Mesothelial cell of epicardium (in vitro differentiated cells): ENCODE measurements around the gene WAS. TPM values are rescaled to one million over a fixed set of nuclear protein-coding genes. Genes with fewer than 3 reads are reported as not detected.
A peak's percentile ranks its signal among the peaks of the same experiment; 100 is the strongest.

Experiments
- DNase-seq, 2 experiments: peaks; one replicate each; pipeline ENCODE4 v3.0.0; 2021; ENCODE audit warnings: low spot score in 2 of 2; ENCODE audit not compliant: unreplicated experiment in 2 of 2
- H3K27ac Mint-ChIP-seq: 2 replicates; pipeline ENCODE4 v1.8.0; 2021; ENCODE audit warnings: mixed read lengths
- H3K27me3 Mint-ChIP-seq: 2 replicates; pipeline ENCODE4 v1.8.0; 2021; ENCODE audit warnings: low read depth, mixed read lengths
- H3K36me3 Mint-ChIP-seq: 2 replicates; pipeline ENCODE4 v1.8.0; 2021; ENCODE audit warnings: mixed read lengths
- H3K4me1 Mint-ChIP-seq: 2 replicates; pipeline ENCODE4 v1.8.0; 2021; ENCODE audit warnings: mixed read lengths
- H3K4me3 Mint-ChIP-seq: 2 replicates; pipeline ENCODE4 v1.8.0; 2021; ENCODE audit warnings: mild to moderate bottlenecking, moderate library complexity, mixed read lengths
- H3K9me3 Mint-ChIP-seq: 2 replicates; pipeline ENCODE4 v1.8.0; 2021; ENCODE audit warnings: mixed read lengths
- total RNA-seq: library from RNA; stranded (reverse); gene quantifications from 3 replicates; pipeline ENCODE4 v1.2.1, GENCODE V29; 2021
- TF ChIP-seq, protein P1 (sequence below): fragments of 200-600 bp; sonication (generic); IDR thresholded peaks from one replicate; pipeline ENCODE4 v1.5.0; 2021; ENCODE audit warnings: antibody characterized with exemption; ENCODE audit not compliant: unreplicated experiment

The WAS gene
- total RNA-seq, 1 donor from 2014 or later: 1.5 TPM

- H3K36me3 Mint-ChIP-seq: peaks cover 2% of the 10 kb centered on the region
- no peak for DNase-seq
- H3K27ac Mint-ChIP-seq: no peak overlapping the region
- peaks cover 11% of the 10 kb centered on the region for H3K9me3 Mint-ChIP-seq
- TF ChIP-seq, protein P1, sequence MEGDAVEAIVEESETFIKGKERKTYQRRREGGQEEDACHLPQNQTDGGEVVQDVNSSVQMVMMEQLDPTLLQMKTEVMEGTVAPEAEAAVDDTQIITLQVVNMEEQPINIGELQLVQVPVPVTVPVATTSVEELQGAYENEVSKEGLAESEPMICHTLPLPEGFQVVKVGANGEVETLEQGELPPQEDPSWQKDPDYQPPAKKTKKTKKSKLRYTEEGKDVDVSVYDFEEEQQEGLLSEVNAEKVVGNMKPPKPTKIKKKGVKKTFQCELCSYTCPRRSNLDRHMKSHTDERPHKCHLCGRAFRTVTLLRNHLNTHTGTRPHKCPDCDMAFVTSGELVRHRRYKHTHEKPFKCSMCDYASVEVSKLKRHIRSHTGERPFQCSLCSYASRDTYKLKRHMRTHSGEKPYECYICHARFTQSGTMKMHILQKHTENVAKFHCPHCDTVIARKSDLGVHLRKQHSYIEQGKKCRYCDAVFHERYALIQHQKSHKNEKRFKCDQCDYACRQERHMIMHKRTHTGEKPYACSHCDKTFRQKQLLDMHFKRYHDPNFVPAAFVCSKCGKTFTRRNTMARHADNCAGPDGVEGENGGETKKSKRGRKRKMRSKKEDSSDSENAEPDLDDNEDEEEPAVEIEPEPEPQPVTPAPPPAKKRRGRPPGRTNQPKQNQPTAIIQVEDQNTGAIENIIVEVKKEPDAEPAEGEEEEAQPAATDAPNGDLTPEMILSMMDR: no peak
- H3K4me1 Mint-ChIP-seq: no peaks in the 10 kb centered on the region
- no peaks in the 10 kb centered on the region for H3K27me3 Mint-ChIP-seq
- H3K4me3 Mint-ChIP-seq: no peak overlapping the region
These were observed 45.1 kb downstream of the WAS start for GRCh38 chrX:48728653-48729052.

DNA sequence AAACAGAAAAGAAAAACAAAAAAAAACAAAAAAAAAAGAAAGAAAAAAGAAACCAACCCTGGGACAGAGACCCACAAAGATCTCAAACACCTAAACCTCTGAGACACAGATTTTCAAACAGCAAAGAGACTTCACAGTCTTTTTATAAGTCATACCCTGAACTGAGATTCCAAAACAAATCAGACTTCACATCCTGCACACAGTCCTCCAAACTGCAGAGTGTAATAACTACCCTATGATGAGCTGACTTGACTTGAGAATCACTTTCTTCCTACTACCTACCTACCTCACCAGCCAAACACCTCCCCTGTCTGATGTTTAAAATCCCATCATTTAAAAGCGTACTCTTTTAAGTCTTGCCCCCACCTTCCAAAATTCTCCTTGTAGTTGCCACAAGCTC, 52.7 kb downstream of the WAS start:
- Mint-ChIP-seq H3K4me3 (peak overlapping the region; percentile 83), H3K27me3 (no peaks in the 10 kb centered on the region), H3K9me3 (peaks cover 11% of the 10 kb centered on the region)

GRCh38 chrX:48736878-48737212, 53.2 kb downstream of the WAS start:
- Mint-ChIP-seq H3K9me3 (peaks cover 16% of the 10 kb centered on the region), H3K27me3 (no peaks in the 10 kb centered on the region), H3K36me3 (no peaks in the 10 kb centered on the region), H3K4me1 (peaks cover 15% of the 10 kb centered on the region), H3K27ac (peak overlapping the region; percentile 53), H3K4me3 (peak overlapping the region; percentile 83)
- TF ChIP-seq, protein P1: no peak
- DNase-seq: no peak

More for the DNA sequence above, 52.7 kb downstream of the WAS start:
- no peak for DNase-seq
- TF ChIP-seq, protein P1: no peak
- Mint-ChIP-seq H3K4me1 (peaks cover 15% of the 10 kb centered on the region), H3K36me3 (no peaks in the 10 kb centered on the region), H3K27ac (peak overlapping the region; percentile 31)

DNA sequence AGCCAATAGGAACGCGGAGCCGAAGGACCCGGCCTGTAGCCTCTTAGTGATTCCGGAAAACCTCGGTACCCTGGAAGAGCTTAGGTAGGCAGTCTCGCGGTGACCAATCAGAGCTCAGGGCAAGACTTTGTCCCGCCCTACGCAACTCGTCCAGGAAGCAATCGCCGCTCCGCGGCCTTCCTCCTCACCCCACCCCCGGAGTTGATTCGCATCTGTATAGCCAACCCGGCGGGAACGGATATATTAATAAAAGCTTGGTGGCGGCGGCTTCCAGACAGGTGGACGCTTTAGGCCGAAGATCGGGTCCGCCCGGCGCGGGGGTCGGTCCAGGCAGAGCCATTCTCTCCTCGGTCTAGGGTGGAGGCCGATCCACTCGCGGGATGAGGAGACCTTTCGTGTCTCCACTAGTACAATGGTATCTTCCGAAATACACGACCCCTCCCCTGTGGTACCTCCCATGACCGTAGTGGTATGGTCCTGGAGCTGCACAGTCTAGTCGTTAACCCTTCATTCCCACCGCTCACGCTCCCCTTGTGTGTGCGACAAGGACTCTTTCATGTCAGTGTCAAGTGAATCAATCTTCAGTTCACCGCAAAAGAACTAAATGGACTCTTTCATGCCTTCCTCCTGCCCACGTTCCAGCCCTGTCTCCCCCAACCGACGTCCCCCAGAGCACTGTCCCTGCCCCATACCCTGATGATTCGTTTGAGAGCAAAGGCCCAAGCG, 53.8 kb downstream of the WAS start:
- peaks cover 15% of the 10 kb centered on the region for H3K9me3 Mint-ChIP-seq
- TF ChIP-seq, protein P1: no peak
- H3K4me3 Mint-ChIP-seq: peak overlapping the region; percentile 83
- H3K4me1 Mint-ChIP-seq: peaks cover 15% of the 10 kb centered on the region
- H3K27me3 Mint-ChIP-seq: no peaks in the 10 kb centered on the region
- peak overlapping the region; percentile 98 for H3K27ac Mint-ChIP-seq
- DNase-seq: peak; percentile 69 to 82
- no peaks in the 10 kb centered on the region for H3K36me3 Mint-ChIP-seq

DNA sequence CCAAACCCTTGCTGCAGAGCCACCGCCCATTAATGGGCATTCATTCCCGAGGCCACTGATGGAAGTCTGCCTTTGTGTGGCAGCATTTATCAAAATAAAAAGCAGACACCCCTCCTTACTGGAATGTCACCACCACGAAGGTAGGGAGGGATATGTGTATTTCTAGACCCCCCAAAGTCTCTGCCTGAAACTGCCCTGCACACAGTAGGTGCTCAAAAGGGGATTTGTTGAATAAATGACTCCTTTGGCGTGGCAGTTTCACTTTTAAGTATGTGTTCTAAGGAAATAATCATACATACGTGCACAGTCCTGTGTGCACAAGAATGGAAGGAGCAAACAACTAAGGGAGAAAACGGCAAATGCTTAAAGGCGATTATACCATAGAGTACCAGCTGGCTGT, 54.3 kb downstream of the WAS start:
- Mint-ChIP-seq H3K4me1 (peaks cover 15% of the 10 kb centered on the region), H3K36me3 (no peaks in the 10 kb centered on the region), H3K9me3 (peaks cover 14% of the 10 kb centered on the region)

More for the DNA sequence above, 54.3 kb downstream of the WAS start:
- Mint-ChIP-seq H3K4me3 (peak overlapping the region; percentile 83), H3K27me3 (no peaks in the 10 kb centered on the region), H3K27ac (peak overlapping the region; percentile 98)
- TF ChIP-seq, protein P1: no peak
- DNase-seq: no peak

Other genes with a start within 250 kb of the WAS start
- gene SLC38A5, start 213.5 kb upstream of the WAS start, total RNA-seq: 9.0 to 10.1 TPM (median 9.6 TPM) in 3 replicates
- 37.5 to 42.2 TPM (median 42.1 TPM) in 3 replicates for gene FTSJ1, start 207.6 kb upstream of the WAS start, total RNA-seq
- gene PORCN, start 174.8 kb upstream of the WAS start, total RNA-seq: 9.7 to 11.0 TPM (median 10.1 TPM) in 3 replicates
- 48.9 to 52.2 TPM (median 50.2 TPM) in 3 replicates for gene EBP, start 162.0 kb upstream of the WAS start, total RNA-seq
- 13.9 to 15.4 TPM (median 15.3 TPM) in 3 replicates for gene TBC1D25, start 144.1 kb upstream of the WAS start, total RNA-seq
- 208 to 215 TPM (median 209 TPM) in 3 replicates for gene RBM3, start 109.3 kb upstream of the WAS start, total RNA-seq
- gene WDR13, start 86.3 kb upstream of the WAS start, total RNA-seq: 85.8 to 98.6 TPM (median 88.8 TPM) in 3 replicates
- gene SUV39H1, start 12.9 kb downstream of the WAS start, total RNA-seq: 5.3 to 6.3 TPM (median 5.4 TPM) in 3 replicates
- gene GLOD5, start 77.9 kb downstream of the WAS start, total RNA-seq: not detected in 3 replicates
- gene GATA1, start 102.8 kb downstream of the WAS start, total RNA-seq: not detected in 3 replicates
- gene HDAC6, start 118.3 kb downstream of the WAS start, total RNA-seq: 196 to 205 TPM (median 200 TPM) in 3 replicates
- 0.33 to 0.63 TPM (median 0.54 TPM) in 3 replicates for gene ERAS, start 142.7 kb downstream of the WAS start, total RNA-seq
- gene PCSK1N, start 151.8 kb downstream of the WAS start, total RNA-seq: 41.6 to 46.9 TPM (median 42.8 TPM) in 3 replicates
- gene TIMM17B, start 214.0 kb downstream of the WAS start, total RNA-seq: 64.7 to 68.2 TPM (median 67.6 TPM) in 3 replicates
- gene PQBP1, start 214.1 kb downstream of the WAS start, total RNA-seq: 62.2 to 64.9 TPM (median 64.3 TPM) in 3 replicates
- 42.2 to 45.9 TPM (median 43.8 TPM) in 3 replicates for gene SLC35A2, start 227.8 kb downstream of the WAS start, total RNA-seq
- gene PIM2, start 235.2 kb downstream of the WAS start, total RNA-seq: 9.3 to 10.3 TPM (median 9.7 TPM) in 3 replicates